Activated T-helper 2 cell treated with anti-CD3 and anti-CD28 coated beads, Interferon-gamma antibody, Interleukin-2, Interleukin-4, amounts not matched to agents 10 μg/mL and 5 μg/mL and 100 μg/mL, durations not matched to agents 14 hours and 24 hours and 36 hours (primary cell): ENCODE results near the gene LRRC8A. TPM values are rescaled to one million over a fixed set of nuclear protein-coding genes. Genes with fewer than 3 reads are reported as not detected.
A peak's percentile ranks its signal among the peaks of the same experiment; 100 is the strongest.

Source experiments
- DNase-seq: peaks from one replicate; pipeline ENCODE4 v3.0.0; 2021; ENCODE audit warnings: low spot score
- H3K27ac Mint-ChIP-seq: one replicate; pipeline ENCODE4 v1.8.0; 2021; ENCODE audit warnings: mixed read lengths
- H3K27me3 Mint-ChIP-seq: one replicate; pipeline ENCODE4 v1.8.0; 2021; ENCODE audit warnings: low read depth, mixed read lengths
- H3K36me3 Mint-ChIP-seq: one replicate; pipeline ENCODE4 v1.8.0; 2021; ENCODE audit warnings: low read depth, mixed read lengths
- H3K4me1 Mint-ChIP-seq: one replicate; pipeline ENCODE4 v1.8.0; 2021; ENCODE audit warnings: low read depth, mixed read lengths
- H3K4me3 Mint-ChIP-seq: one replicate; pipeline ENCODE4 v1.8.0; 2021; ENCODE audit warnings: low read depth, mild to moderate bottlenecking, moderate library complexity, mixed read lengths
- H3K9me3 Mint-ChIP-seq: one replicate; pipeline ENCODE4 v1.8.0; 2021; ENCODE audit warnings: mixed read lengths
- intact Hi-C: fragments of 100-400 bp; cut with micrococcal nuclease; formaldehyde crosslinking; loops from one replicate; pipeline ENCODE4 v1.15.1; 2023
- total RNA-seq: library from RNA; stranded (reverse); gene quantifications from 2 replicates; pipeline ENCODE4 v1.2.3, GENCODE V29; 2022

Gene LRRC8A
- total RNA-seq, 1 donor from 2014 or later, result 25.4 TPM

GRCh38 chr9:128921881-128922763 lies 40.2 kb downstream of the LRRC8A start:
- Mint-ChIP-seq H3K9me3 (no peaks in the 10 kb centered on the region), H3K27ac (no peak overlapping the region), H3K36me3 (peaks cover 17% of the 10 kb centered on the region), H3K27me3 (peaks cover 2% of the 10 kb centered on the region), H3K4me3 (no peak overlapping the region), H3K4me1 (peaks cover 6% of the 10 kb centered on the region)
- intact Hi-C loops, result no loop called here
- DNase-seq, result no peak

GRCh38 chr9:128923493-128923883 lies 41.6 kb downstream of the LRRC8A start:
- Mint-ChIP-seq H3K9me3 (no peaks in the 10 kb centered on the region), H3K4me1 (peaks cover 10% of the 10 kb centered on the region), H3K4me3 (no peak overlapping the region), H3K36me3 (peaks cover 6% of the 10 kb centered on the region), H3K27me3 (peaks cover 2% of the 10 kb centered on the region), H3K27ac (no peak overlapping the region)
- intact Hi-C loops, result no loop called here
- no peak for DNase-seq

- Mint-ChIP-seq H3K36me3 (no peaks in the 10 kb centered on the region), H3K9me3 (no peaks in the 10 kb centered on the region), H3K4me1 (peaks cover 7% of the 10 kb centered on the region), H3K27ac (no peak overlapping the region), H3K4me3 (no peak overlapping the region), H3K27me3 (peaks cover 2% of the 10 kb centered on the region)
- peak; percentile 22 for DNase-seq
- intact Hi-C loops, result loop anchor here (1.0 kb wide), 1 partner anchor 65 kb away; no protein-coding TSS in a partner anchor
Observed at GRCh38 chr9:128927731-128928411, 45.9 kb downstream of the LRRC8A start.

GRCh38 chr9:128928624-128929023 lies 46.7 kb downstream of the LRRC8A start:
- H3K27me3 Mint-ChIP-seq, result peaks cover 2% of the 10 kb centered on the region
- intact Hi-C loops, result loop anchor here (1.0 kb wide), 1 partner anchor 65 kb away; no protein-coding TSS in a partner anchor

GRCh38 chr9:128929560-128929959 lies 47.6 kb downstream of the LRRC8A start:
- Mint-ChIP-seq H3K36me3 (no peaks in the 10 kb centered on the region), H3K4me1 (peaks cover 7% of the 10 kb centered on the region), H3K9me3 (no peaks in the 10 kb centered on the region), H3K27ac (no peak overlapping the region), H3K4me3 (no peak overlapping the region), H3K27me3 (peaks cover 2% of the 10 kb centered on the region)
- intact Hi-C loops, result no loop called here
- no peak for DNase-seq

More at GRCh38 chr9:128928624-128929023, 46.7 kb downstream of the LRRC8A start:
- no peak overlapping the region for H3K27ac Mint-ChIP-seq
- DNase-seq, result no peak
- peaks cover 7% of the 10 kb centered on the region for H3K4me1 Mint-ChIP-seq
- no peaks in the 10 kb centered on the region for H3K9me3 Mint-ChIP-seq
- H3K36me3 Mint-ChIP-seq, result no peaks in the 10 kb centered on the region
- no peak overlapping the region for H3K4me3 Mint-ChIP-seq

GRCh38 chr9:128933731-128934130 lies 51.8 kb downstream of the LRRC8A start:
- Mint-ChIP-seq H3K27me3 (no peaks in the 10 kb centered on the region), H3K27ac (no peak overlapping the region), H3K36me3 (no peaks in the 10 kb centered on the region), H3K9me3 (no peaks in the 10 kb centered on the region), H3K4me3 (no peak overlapping the region), H3K4me1 (no peaks in the 10 kb centered on the region)
- DNase-seq, result no peak
- intact Hi-C loops, result no loop called here

GRCh38 chr9:128936171-128936865 lies 54.4 kb downstream of the LRRC8A start:
- Mint-ChIP-seq H3K27me3 (no peaks in the 10 kb centered on the region), H3K9me3 (no peaks in the 10 kb centered on the region), H3K4me1 (no peaks in the 10 kb centered on the region), H3K4me3 (no peak overlapping the region), H3K36me3 (no peaks in the 10 kb centered on the region), H3K27ac (no peak overlapping the region)
- no peak for DNase-seq
- intact Hi-C loops, result no loop called here

- intact Hi-C loops, result no loop called here
Observed at GRCh38 chr9:128937310-128938165, 55.6 kb downstream of the LRRC8A start.

GRCh38 chr9:128940271-128940921 lies 58.5 kb downstream of the LRRC8A start:
- Mint-ChIP-seq H3K4me1 (no peaks in the 10 kb centered on the region), H3K9me3 (no peaks in the 10 kb centered on the region), H3K27me3 (no peaks in the 10 kb centered on the region), H3K4me3 (no peak overlapping the region), H3K27ac (no peak overlapping the region), H3K36me3 (peaks cover 6% of the 10 kb centered on the region)
- intact Hi-C loops, result no loop called here
- no peak for DNase-seq

More at GRCh38 chr9:128937310-128938165, 55.6 kb downstream of the LRRC8A start:
- no peak for DNase-seq
- Mint-ChIP-seq H3K4me3 (no peak overlapping the region), H3K27ac (no peak overlapping the region), H3K4me1 (no peaks in the 10 kb centered on the region), H3K36me3 (no peaks in the 10 kb centered on the region), H3K27me3 (no peaks in the 10 kb centered on the region), H3K9me3 (no peaks in the 10 kb centered on the region)

GRCh38 chr9:128940946-128941755 lies 59.2 kb downstream of the LRRC8A start:
- Mint-ChIP-seq H3K27me3 (no peaks in the 10 kb centered on the region), H3K27ac (no peak overlapping the region), H3K9me3 (no peaks in the 10 kb centered on the region), H3K4me1 (peaks cover 6% of the 10 kb centered on the region), H3K4me3 (no peak overlapping the region), H3K36me3 (peaks cover 14% of the 10 kb centered on the region)
- no peak for DNase-seq
- intact Hi-C loops, result no loop called here
